ENCODE measurements around the gene CCDC18. TPM values are rescaled to one million over a fixed set of nuclear protein-coding genes. Genes with fewer than 3 reads are reported as not detected.
A peak's percentile ranks its signal among the peaks of the same experiment; 100 is the strongest.

The CCDC18 gene
- total RNA-seq, 6 experiments from 2014 or later = 6.2 to 13.7 (median 12.9) TPM

DNA sequence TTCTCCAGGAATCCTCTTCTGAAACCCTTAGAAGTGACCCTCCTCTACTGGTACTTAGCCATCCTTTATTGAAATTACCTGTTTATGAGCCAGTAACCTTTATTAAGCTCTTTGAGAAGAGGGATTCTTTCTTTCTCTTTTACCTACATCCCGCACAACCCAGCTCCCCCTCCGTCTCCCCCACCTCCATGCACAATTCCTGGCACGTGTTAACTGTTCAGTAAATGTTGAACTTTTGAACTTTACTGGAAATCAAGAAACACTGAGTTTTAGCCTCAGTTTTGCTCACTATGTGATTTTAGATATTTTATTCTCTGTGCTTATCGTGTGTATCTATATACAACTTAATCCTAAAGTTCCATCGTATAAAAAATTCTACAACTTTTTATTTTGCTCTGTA lies 2.1 kb upstream of the CCDC18 start:
- H3K27ac Mint-ChIP-seq = peak overlapping the region; percentile 99
- peaks cover 50% of the 10 kb centered on the region for H3K4me1 Mint-ChIP-seq (ENCODE audit: low read depth)
- peaks cover 11% of the 10 kb centered on the region for H3K36me3 Mint-ChIP-seq (ENCODE audit: low read depth)
- TF ChIP-seq, protein P1, sequence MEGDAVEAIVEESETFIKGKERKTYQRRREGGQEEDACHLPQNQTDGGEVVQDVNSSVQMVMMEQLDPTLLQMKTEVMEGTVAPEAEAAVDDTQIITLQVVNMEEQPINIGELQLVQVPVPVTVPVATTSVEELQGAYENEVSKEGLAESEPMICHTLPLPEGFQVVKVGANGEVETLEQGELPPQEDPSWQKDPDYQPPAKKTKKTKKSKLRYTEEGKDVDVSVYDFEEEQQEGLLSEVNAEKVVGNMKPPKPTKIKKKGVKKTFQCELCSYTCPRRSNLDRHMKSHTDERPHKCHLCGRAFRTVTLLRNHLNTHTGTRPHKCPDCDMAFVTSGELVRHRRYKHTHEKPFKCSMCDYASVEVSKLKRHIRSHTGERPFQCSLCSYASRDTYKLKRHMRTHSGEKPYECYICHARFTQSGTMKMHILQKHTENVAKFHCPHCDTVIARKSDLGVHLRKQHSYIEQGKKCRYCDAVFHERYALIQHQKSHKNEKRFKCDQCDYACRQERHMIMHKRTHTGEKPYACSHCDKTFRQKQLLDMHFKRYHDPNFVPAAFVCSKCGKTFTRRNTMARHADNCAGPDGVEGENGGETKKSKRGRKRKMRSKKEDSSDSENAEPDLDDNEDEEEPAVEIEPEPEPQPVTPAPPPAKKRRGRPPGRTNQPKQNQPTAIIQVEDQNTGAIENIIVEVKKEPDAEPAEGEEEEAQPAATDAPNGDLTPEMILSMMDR (IDR thresholded peaks at IDR 0.05) = no peak
- H3K4me3 Mint-ChIP-seq = peak overlapping the region; percentile 95
- H3K27me3 Mint-ChIP-seq (ENCODE audit: insufficient read depth) = peaks cover 4% of the 10 kb centered on the region; the same call in 1 of the 2 replicates
- no peaks in the 10 kb centered on the region for H3K9me3 Mint-ChIP-seq
- DNase-seq = no peak

DNA sequence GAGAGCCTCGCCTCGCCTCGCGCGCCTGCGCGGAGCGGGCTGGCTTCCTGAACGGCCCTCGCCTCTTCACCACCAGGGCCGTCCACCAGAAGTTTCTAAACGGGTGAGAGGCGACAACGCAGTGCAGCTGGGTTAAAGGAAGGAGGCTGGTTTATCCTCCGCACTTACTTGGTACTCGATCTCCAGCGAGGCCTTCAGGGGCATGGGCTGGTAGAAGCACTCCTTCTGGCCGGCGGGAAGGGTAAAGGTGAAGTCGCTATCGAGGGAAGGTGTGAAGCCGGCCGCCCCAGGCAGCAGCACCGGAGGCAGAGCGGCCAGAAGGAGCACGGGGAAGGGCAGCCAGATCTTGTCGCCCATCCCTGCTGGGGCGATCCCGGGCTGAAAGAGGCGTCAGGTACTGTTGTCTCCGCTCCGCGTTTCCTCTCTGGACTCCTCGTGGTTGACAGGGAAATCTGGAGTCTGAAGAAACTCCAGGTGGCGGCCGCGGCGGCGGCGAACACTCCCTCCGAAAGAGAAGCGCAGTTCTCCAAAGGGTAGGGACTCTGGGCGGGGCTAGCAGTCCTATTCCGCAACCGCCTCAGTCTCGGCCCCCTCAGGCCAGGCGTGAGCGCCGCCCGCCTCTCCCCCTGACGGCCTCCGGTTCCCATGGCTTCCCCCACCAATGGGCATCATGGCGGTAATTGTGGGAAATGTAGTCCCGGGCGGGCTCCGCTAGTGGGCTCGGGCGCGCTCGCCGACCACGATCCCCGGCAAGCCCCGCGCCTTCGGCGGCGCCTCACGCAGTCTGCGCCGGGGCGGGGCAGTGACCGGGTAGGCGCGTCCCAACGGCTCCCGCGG lies 420 bp upstream of the CCDC18 start, which contains the start of gene TMED5:
TMED5 (minus strand) TSS at position 528 of the 837 bp plus-strand sequence; CDS start at position 357, 171 bp downstream.
- Mint-ChIP-seq H3K4me3 (peak within 1 kb of the TSS; percentile 95), H3K36me3 (ENCODE audit: low read depth) (0 out of 2 replicates have a peak, but pooled peaks cover 5% of the 10 kb centered on the region), H3K27ac (peak within 1 kb of the TSS; percentile 99), H3K9me3 (no peaks in the 10 kb centered on the region), H3K27me3 (ENCODE audit: insufficient read depth) (peaks cover 4% of the 10 kb centered on the region; the same call in 1 of the 2 replicates), H3K4me1 (ENCODE audit: low read depth) (peaks cover 57% of the 10 kb centered on the region)
- TF ChIP-seq, protein P1 (IDR thresholded peaks at IDR 0.05) = peak; percentile 34; the same call in 1 of the 2 replicates
- DNase-seq = peak; percentile 98

DNA sequence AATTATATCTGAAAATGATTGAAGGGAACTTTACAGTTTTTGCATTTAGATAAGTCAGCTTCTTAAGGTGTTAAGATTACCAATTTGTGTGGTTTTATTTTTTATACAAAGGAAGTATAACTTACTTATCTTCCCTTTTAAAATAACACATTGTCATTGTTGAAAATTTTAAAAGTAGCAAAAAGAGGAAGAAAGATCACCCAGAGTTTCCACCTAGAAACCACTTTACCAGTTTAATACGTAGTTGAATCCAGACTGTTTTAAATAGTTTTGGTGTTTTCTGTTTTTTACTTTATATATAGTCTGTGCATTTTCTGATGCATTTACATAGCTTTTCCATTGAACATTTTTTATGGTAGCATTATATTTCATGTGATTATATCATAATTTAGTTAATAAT lies 6.1 kb downstream of the CCDC18 start:
- no peak for DNase-seq
- peaks cover 33% of the 10 kb centered on the region for H3K4me1 Mint-ChIP-seq (ENCODE audit: low read depth)
- H3K4me3 Mint-ChIP-seq = no peak overlapping the region
- TF ChIP-seq, protein P1 (IDR thresholded peaks at IDR 0.05) = no peak
- H3K9me3 Mint-ChIP-seq = no peaks in the 10 kb centered on the region
- H3K36me3 Mint-ChIP-seq (ENCODE audit: low read depth) = no peaks in the 10 kb centered on the region; the same call in 1 of the 2 replicates
- no peak overlapping the region for H3K27ac Mint-ChIP-seq
- H3K27me3 Mint-ChIP-seq (ENCODE audit: insufficient read depth) = no peaks in the 10 kb centered on the region

DNA sequence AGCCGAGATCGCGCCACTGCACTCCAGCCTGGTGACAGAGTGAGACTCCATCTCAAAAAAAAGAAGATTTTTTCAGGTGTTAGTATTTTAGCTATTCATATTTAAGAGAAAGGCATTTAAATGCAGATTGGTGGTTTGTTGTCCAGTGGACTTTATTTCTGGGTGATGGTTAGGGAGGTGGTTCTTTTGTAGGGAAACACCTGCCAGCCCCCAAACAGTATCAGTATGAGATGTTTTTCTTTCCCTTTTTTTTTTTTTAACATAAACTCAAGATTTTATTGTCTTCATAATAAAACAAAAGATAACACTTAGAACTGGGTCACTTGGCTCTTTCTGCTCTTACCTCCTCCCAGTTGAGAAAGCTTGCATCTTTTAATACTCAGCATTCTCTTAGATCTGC lies 9.9 kb downstream of the CCDC18 start:
- TF ChIP-seq, protein P1 (IDR thresholded peaks at IDR 0.05) = no peak
- no peaks in the 10 kb centered on the region for H3K27me3 Mint-ChIP-seq (ENCODE audit: insufficient read depth)
- peaks cover 3% of the 10 kb centered on the region; the same call in 1 of the 2 replicates for H3K4me1 Mint-ChIP-seq (ENCODE audit: low read depth)
- no peak overlapping the region for H3K4me3 Mint-ChIP-seq
- no peak overlapping the region for H3K27ac Mint-ChIP-seq
- DNase-seq = no peak
- no peaks in the 10 kb centered on the region for H3K9me3 Mint-ChIP-seq
- peaks cover 7% of the 10 kb centered on the region for H3K36me3 Mint-ChIP-seq (ENCODE audit: low read depth)

DNA sequence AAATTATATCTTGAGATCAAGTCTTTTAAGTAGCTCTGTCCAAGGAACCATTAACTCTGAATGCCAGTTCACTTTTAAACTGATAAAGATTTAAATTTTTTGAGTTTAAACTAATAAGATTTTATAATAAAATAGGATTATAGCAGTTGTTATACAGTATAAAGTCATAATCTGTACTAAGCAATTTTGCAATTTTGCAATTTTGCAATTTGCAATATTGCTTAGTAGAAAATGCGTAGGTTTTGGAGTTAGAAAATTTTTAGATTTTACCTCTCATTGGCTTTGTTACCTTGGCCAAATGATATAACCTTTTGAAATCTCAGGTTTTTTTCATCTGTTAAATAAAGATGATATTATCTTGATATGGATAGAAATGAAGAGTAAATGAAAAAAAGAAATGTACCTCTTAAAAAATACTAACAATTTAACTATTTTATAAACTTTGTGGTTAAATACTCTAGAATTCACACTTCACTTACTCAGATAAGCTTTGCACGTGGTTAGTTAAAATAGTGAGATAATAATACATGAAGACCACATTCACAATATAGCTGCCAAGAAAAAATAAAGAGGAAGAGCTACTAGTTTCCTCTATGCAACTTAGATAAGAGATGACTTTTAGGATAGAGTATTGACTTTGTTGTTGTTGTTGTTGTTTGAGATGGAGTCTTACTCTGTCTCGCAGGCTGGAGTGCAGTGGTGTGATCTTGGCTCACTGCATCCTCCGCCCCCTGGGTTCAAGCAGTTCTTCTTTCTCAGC lies 13.9 kb downstream of the CCDC18 start:
- H3K4me1 Mint-ChIP-seq (ENCODE audit: low read depth) = 0 out of 2 replicates have a peak, but pooled peaks cover 6% of the 10 kb centered on the region
- no peaks in the 10 kb centered on the region for H3K9me3 Mint-ChIP-seq
- H3K36me3 Mint-ChIP-seq (ENCODE audit: low read depth) = peaks cover 22% of the 10 kb centered on the region

More for the DNA sequence above, 13.9 kb downstream of the CCDC18 start:
- H3K4me3 Mint-ChIP-seq = no peak overlapping the region
- TF ChIP-seq, protein P1 (IDR thresholded peaks at IDR 0.05) = no peak
- no peak for DNase-seq
- H3K27me3 Mint-ChIP-seq (ENCODE audit: insufficient read depth) = no peaks in the 10 kb centered on the region
- no peak overlapping the region for H3K27ac Mint-ChIP-seq

All from HFFc6 (cell line).